HepG2 (cell line): ENCODE data around the gene ZSCAN31. TPM values are rescaled to one million over a fixed set of nuclear protein-coding genes. Genes with fewer than 3 reads are reported as not detected.

Experiments
- ARNT ChIP-seq: fragments of 450-650 bp; IDR thresholded peaks from 2 replicates; pipeline ENCODE4 v1.6.1; 2017
- ARNTL ChIP-seq: sonication (generic); formaldehyde crosslinking; IDR thresholded peaks from 2 replicates; pipeline ENCODE4 v1.4.0; 2020; ENCODE audit warnings: mild to moderate bottlenecking, missing genetic modification reagents
- DDIT3 ChIP-seq: sonication (generic); formaldehyde crosslinking; IDR thresholded peaks from 2 replicates; pipeline ENCODE4 v1.4.0; 2020; ENCODE audit warnings: mild to moderate bottlenecking, missing genetic modification reagents
- DRAP1 ChIP-seq: IDR thresholded peaks from 2 replicates; pipeline ENCODE4 v1.6.1; 2016; ENCODE audit warnings: missing genetic modification reagents, missing compliant biosample characterization
- GMEB1 ChIP-seq: sonication (generic); formaldehyde crosslinking; IDR thresholded peaks from 2 replicates; pipeline ENCODE4 v1.5.1; 2020; ENCODE audit warnings: missing genetic modification reagents, mild to moderate bottlenecking, borderline replicate concordance
- GTF2F1 ChIP-seq: fragments of 150-350 bp; IDR thresholded peaks from 2 replicates; pipeline ENCODE4 v1.6.1; 2014; ENCODE audit warnings: low read length
- MAFG ChIP-seq: sonication (generic); formaldehyde crosslinking; IDR thresholded peaks from 2 replicates; pipeline ENCODE4 v1.5.1; 2020; ENCODE audit warnings: mild to moderate bottlenecking, missing genetic modification reagents
- MIXL1 ChIP-seq: IDR thresholded peaks from 2 replicates; pipeline ENCODE4 v1.6.1; 2016
- NFKBIZ ChIP-seq: IDR thresholded peaks from 2 replicates; pipeline ENCODE4 v1.6.1; 2018; ENCODE audit warnings: missing genetic modification reagents, missing compliant biosample characterization
- SALL1 ChIP-seq: sonication (generic); formaldehyde crosslinking; IDR thresholded peaks from 2 replicates; pipeline ENCODE4 v1.8.0; 2022; ENCODE audit warnings: mild to moderate bottlenecking, missing genetic modification reagents
- SKI ChIP-seq: fragments of 450-650 bp; IDR thresholded peaks from one replicate; pipeline ENCODE4 v1.6.1; 2018; ENCODE audit warnings: mild to moderate bottlenecking; ENCODE audit not compliant: partially characterized antibody
- SMAD1 ChIP-seq: sonication (generic); formaldehyde crosslinking; IDR thresholded peaks from 2 replicates; pipeline ENCODE4 v1.4.0; 2020; ENCODE audit warnings: missing genetic modification reagents, low read depth, mild to moderate bottlenecking, borderline replicate concordance
- TBP ChIP-seq: sonication (generic); formaldehyde crosslinking; IDR thresholded peaks from 2 replicates; pipeline ENCODE4 v1.5.0; 2020; ENCODE audit warnings: missing genetic modification reagents
- TOPORS ChIP-seq: sonication (generic); formaldehyde crosslinking; IDR thresholded peaks from 2 replicates; pipeline ENCODE4 v1.8.0; 2023; ENCODE audit warnings: mild to moderate bottlenecking, missing genetic modification reagents
- YEATS4 ChIP-seq: sonication (generic); formaldehyde crosslinking; IDR thresholded peaks from 2 replicates; pipeline ENCODE4 v1.4.0; 2020; ENCODE audit warnings: missing genetic modification reagents, borderline replicate concordance
- ZBTB43 ChIP-seq: sonication (generic); formaldehyde crosslinking; conservative IDR thresholded peaks from 2 replicates; pipeline ENCODE4 v1.4.0; 2020; ENCODE audit warnings: missing genetic modification reagents
- ZBTB8A ChIP-seq: sonication (generic); formaldehyde crosslinking; IDR thresholded peaks from 2 replicates; pipeline ENCODE4 v1.4.0; 2020; ENCODE audit warnings: mild to moderate bottlenecking, low read depth, missing genetic modification reagents, borderline replicate concordance
- ZFP82 ChIP-seq: sonication (generic); formaldehyde crosslinking; IDR thresholded peaks from 2 replicates; pipeline ENCODE4 v1.5.1; 2020; ENCODE audit warnings: mild to moderate bottlenecking, missing genetic modification reagents, borderline replicate concordance
- ZNF180 ChIP-seq: sonication (generic); formaldehyde crosslinking; IDR thresholded peaks from 2 replicates; pipeline ENCODE4 v1.4.0; 2020; ENCODE audit warnings: low read depth, missing genetic modification reagents, borderline replicate concordance
- ZNF280D ChIP-seq: sonication (generic); formaldehyde crosslinking; IDR thresholded peaks from 2 replicates; pipeline ENCODE4 v1.5.1; 2020; ENCODE audit warnings: mild to moderate bottlenecking, missing genetic modification reagents
- ZNF414 ChIP-seq: sonication (generic); formaldehyde crosslinking; IDR thresholded peaks from 2 replicates; pipeline ENCODE4 v1.5.0; 2020; ENCODE audit warnings: missing genetic modification reagents
- ZNF441 ChIP-seq: sonication (generic); formaldehyde crosslinking; IDR thresholded peaks from 2 replicates; pipeline ENCODE4 v1.7.0; 2021; ENCODE audit warnings: missing genetic modification reagents, borderline replicate concordance
- ZNF484 ChIP-seq: sonication (generic); formaldehyde crosslinking; IDR thresholded peaks from 2 replicates; pipeline ENCODE4 v1.5.1; 2020; ENCODE audit warnings: mild to moderate bottlenecking, low read depth, missing genetic modification reagents, borderline replicate concordance
- ZNF605 ChIP-seq: sonication (generic); formaldehyde crosslinking; IDR thresholded peaks from 2 replicates; pipeline ENCODE4 v1.8.0; 2022; ENCODE audit warnings: mild to moderate bottlenecking, missing genetic modification reagents
- ZNF761 ChIP-seq: sonication (generic); formaldehyde crosslinking; conservative IDR thresholded peaks from 2 replicates; pipeline ENCODE4 v1.4.0; 2020; ENCODE audit warnings: mild to moderate bottlenecking, missing genetic modification reagents
- polyA plus RNA-seq, 8 experiments: library from polyadenylated mRNA; depleted of rRNA in 3 of 8; stranded (reverse) in 7 of 8; unstranded in 1 of 8; fragments of >200 nt; fragmentation: Illumina TruSeq in 4 of 8; extraction: Trizol in 4 of 8; gene quantifications; 2 replicates each; pipeline versions ENCODE4 v1.2.1 to v1.2.3, GENCODE V29; 2011 to 2016; ENCODE audit warnings: low read depth in 4 of 8, missing spikeins in 1 of 8, mixed read lengths in 1 of 8; ENCODE audit not compliant: insufficient read depth in 1 of 8
- total RNA-seq, 5 experiments: library from RNA; depleted of rRNA; stranded (reverse); fragments of >200 nt; fragmentation: Illumina TruSeq; extraction: Trizol; gene quantifications; 2 replicates each; pipeline ENCODE4 v1.2.3, GENCODE V29; 2016; ENCODE audit warnings: low read depth in 1 of 5

ZSCAN31 gene
- total and polyA plus RNA-seq, 2 of the 13 experiments (the other 11 are each of a cell fraction or from before 2014, with no cell fraction given) = 5.3 to 6.2 TPM

GRCh38 chr6:28335040-28335563, 846 bp downstream of the ZSCAN31 start (continued):
- TF ChIP-seq ZNF280D (CRISPR knock-in tag) = no peak
- no peak for TF ChIP-seq SMAD1 (CRISPR knock-in tag)
- TF ChIP-seq ZFP82 (CRISPR knock-in tag) = no peak
- no peak for TF ChIP-seq ZNF180 (CRISPR knock-in tag)
- TF ChIP-seq SALL1 (CRISPR knock-in tag) = no peak
- TF ChIP-seq TOPORS (CRISPR knock-in tag) = no peak
- no peak for TF ChIP-seq YEATS4 (CRISPR knock-in tag)
- peak; percentile 11; the same call in 1 of the 2 replicates for TF ChIP-seq ZNF414 (CRISPR knock-in tag)
- TF ChIP-seq ARNT = no peak
- no peak for TF ChIP-seq MIXL1 (CRISPR knock-in tag)
- TF ChIP-seq MAFG (CRISPR knock-in tag) = no peak
- no peak for TF ChIP-seq ZNF761 (CRISPR knock-in tag)
- TF ChIP-seq DDIT3 (CRISPR knock-in tag) = no peak
- 0 out of 2 replicates have a peak, but pooled peaks have one; percentile 6 for TF ChIP-seq ZNF484 (CRISPR knock-in tag)
- TF ChIP-seq ARNTL = no peak
- no peak for TF ChIP-seq DRAP1 (CRISPR knock-in tag)
- TF ChIP-seq ZNF441 (CRISPR knock-in tag) = 0 out of 2 replicates have a peak, but pooled peaks have one; percentile 54
- no peak for TF ChIP-seq SKI
- TF ChIP-seq ZNF605 (CRISPR knock-in tag) = no peak
- TF ChIP-seq GTF2F1 = no peak
- no peak for TF ChIP-seq ZBTB8A (CRISPR knock-in tag)
- TF ChIP-seq TBP (CRISPR knock-in tag) = no peak
- TF ChIP-seq GMEB1 = no peak
- no peak for TF ChIP-seq NFKBIZ (CRISPR knock-in tag)
- TF ChIP-seq ZBTB43 = 0 out of 2 replicates have a peak, but pooled peaks have one; percentile 14
